Neural cell (in vitro differentiated cells): Measurements from ENCODE around the gene KRT10. TPM values are rescaled to one million over a fixed set of nuclear protein-coding genes. Genes with fewer than 3 reads are reported as not detected.

Source experiments
- H2AFZ ChIP-seq: fragments of 200-600, 300-800 bp; sonication (generic), shearing (Covaris generic); 2 replicates; pipeline ENCODE4 v1.6.0; 2014; ENCODE audit warnings: low read depth, mild to moderate bottlenecking, antibody characterized with exemption, low read length, moderate library complexity
- H3F3A ChIP-seq: fragments of 200-600 bp; shearing (Covaris generic); 2 replicates; pipeline ENCODE4 v1.6.1; 2016; ENCODE audit warnings: mild to moderate bottlenecking, moderate library complexity, mixed read lengths, antibody characterized with exemption, low read length; ENCODE audit not compliant: insufficient read depth, poor library complexity, severe bottlenecking
- H3K27ac ChIP-seq: fragments of 200-600, 300-800 bp; sonication (generic), shearing (Covaris generic); 2 replicates; pipeline ENCODE4 v1.5.1; 2014; ENCODE audit warnings: mild to moderate bottlenecking, low read length, moderate library complexity
- H3K27me3 ChIP-seq: fragments of 300-800, 200-600 bp; sonication (generic), shearing (Covaris generic); 2 replicates; pipeline ENCODE4 v1.6.0; 2014; ENCODE audit warnings: mild to moderate bottlenecking, low read depth, low read length, moderate library complexity; ENCODE audit not compliant: insufficient read depth
- H3K36me3 ChIP-seq: fragments of 300-800, 200-600 bp; sonication (generic), shearing (Covaris generic); 2 replicates; pipeline ENCODE4 v1.5.1; 2014; ENCODE audit warnings: mild to moderate bottlenecking, antibody characterized with exemption, low read length, moderate library complexity; ENCODE audit not compliant: insufficient read depth
- H3K4me2 ChIP-seq: fragments of 300-800, 200-600 bp; sonication (generic), shearing (Covaris generic); 2 replicates; pipeline ENCODE4 v1.6.0; 2014; ENCODE audit warnings: mild to moderate bottlenecking, low read length
- H3K4me3 ChIP-seq: fragments of 300-800, 200-600 bp; sonication (generic), shearing (Covaris generic); 2 replicates; pipeline ENCODE4 v1.5.1; 2014; ENCODE audit warnings: mild to moderate bottlenecking, low read length, moderate library complexity
- H3K79me2 ChIP-seq: fragments of 200-600 bp; shearing (Covaris generic); replicated peaks from 2 replicates; pipeline ENCODE4 v1.6.0; 2014; ENCODE audit warnings: mild to moderate bottlenecking, low read length, moderate library complexity; ENCODE audit not compliant: insufficient read depth
- H3K9ac ChIP-seq: fragments of 300-800, 200-600 bp; sonication (generic), shearing (Covaris generic); 2 replicates; pipeline ENCODE4 v1.6.1; 2016; ENCODE audit warnings: mild to moderate bottlenecking, low read length, mixed read lengths
- H3K9me2 ChIP-seq: fragments of 200-600 bp; shearing (Covaris generic); 2 replicates; pipeline ENCODE4 v1.6.1; 2016; ENCODE audit warnings: mild to moderate bottlenecking, low read length, mixed read lengths; ENCODE audit not compliant: insufficient read depth
- H3K9me3 ChIP-seq: fragments of 200-600, 300-800 bp; sonication (generic), shearing (Covaris generic); 2 replicates; pipeline ENCODE4 v1.6.1; 2016; ENCODE audit warnings: mild to moderate bottlenecking, mixed run types, low read length, moderate library complexity, mixed read lengths
- H4K20me1 ChIP-seq: fragments of 200-600 bp; shearing (Covaris generic); 2 replicates; pipeline ENCODE4 v1.6.1; 2016; ENCODE audit warnings: mild to moderate bottlenecking, mixed run types; ENCODE audit not compliant: insufficient read depth
- EP300 ChIP-seq: fragments of 450-650 bp; conservative IDR thresholded peaks from 2 replicates; pipeline ENCODE4 v1.6.1; 2014; ENCODE audit warnings: antibody characterized with exemption, mild to moderate bottlenecking, moderate library complexity; ENCODE audit not compliant: poor library complexity, severe bottlenecking
- EZH2 ChIP-seq: fragments of 200-600, 300-800 bp; shearing (Covaris generic), sonication (generic); IDR thresholded peaks from 2 replicates; pipeline ENCODE4 v1.6.1; 2014; ENCODE audit warnings: antibody characterized with exemption, low read length, borderline replicate concordance, mild to moderate bottlenecking; ENCODE audit not compliant: insufficient read depth, poor library complexity, severe bottlenecking
- MXI1 ChIP-seq: fragments of 450-650 bp; conservative IDR thresholded peaks from 2 replicates; pipeline ENCODE4 v1.6.1; 2014; ENCODE audit warnings: antibody characterized with exemption, mild to moderate bottlenecking; ENCODE audit not compliant: poor library complexity, severe bottlenecking
- POLR2AphosphoS5 ChIP-seq: IDR thresholded peaks from 2 replicates; pipeline ENCODE4 v1.6.1; 2012
- RAD21 ChIP-seq: fragments of 450-650 bp; conservative IDR thresholded peaks from 2 replicates; pipeline ENCODE4 v1.6.1; 2014; ENCODE audit warnings: antibody characterized with exemption, mild to moderate bottlenecking, moderate library complexity
- REST ChIP-seq: IDR thresholded peaks from 2 replicates; pipeline ENCODE4 v1.6.1; 2012; ENCODE audit warnings: borderline replicate concordance
- SMC3 ChIP-seq: fragments of 450-650 bp; conservative IDR thresholded peaks from 2 replicates; pipeline ENCODE4 v1.6.1; 2014; ENCODE audit warnings: antibody characterized with exemption, mild to moderate bottlenecking, moderate library complexity; ENCODE audit not compliant: poor library complexity
- TAF1 ChIP-seq: IDR thresholded peaks from 2 replicates; pipeline ENCODE4 v1.6.1; 2012; ENCODE audit warnings: low read depth
- polyA plus RNA-seq: library from polyadenylated mRNA; depleted of rRNA; stranded (reverse); fragments of >200 nt; gene quantifications from 2 replicates; pipeline ENCODE4 v1.2.3, GENCODE V29; 2014
- TF ChIP-seq, protein P1 (sequence below): fragments of 450-650 bp; IDR thresholded peaks from 2 replicates; pipeline ENCODE4 v1.5.1; 2014; ENCODE audit warnings: antibody characterized with exemption, mild to moderate bottlenecking, moderate library complexity; ENCODE audit not compliant: poor library complexity, severe bottlenecking

KRT10 gene
- polyA plus RNA-seq, 1 donor from 2014 or later: 54.2 TPM

- Histone ChIP-seq H3K27ac (no peak overlapping the region), H3F3A (no peaks in the 10 kb centered on the region), H3K4me2 (no peak overlapping the region), H3K9me2 (no peaks in the 10 kb centered on the region), H3K79me2 (no peaks in the 10 kb centered on the region), H3K36me3 (no peaks in the 10 kb centered on the region), H3K27me3 (no peaks in the 10 kb centered on the region), H2AFZ (no peak overlapping the region), H4K20me1 (no peaks in the 10 kb centered on the region), H3K9ac (no peak overlapping the region), H3K4me3 (no peak overlapping the region), H3K9me3 (no peaks in the 10 kb centered on the region)
- TF ChIP-seq TAF1: no peak
- TF ChIP-seq, protein P1, sequence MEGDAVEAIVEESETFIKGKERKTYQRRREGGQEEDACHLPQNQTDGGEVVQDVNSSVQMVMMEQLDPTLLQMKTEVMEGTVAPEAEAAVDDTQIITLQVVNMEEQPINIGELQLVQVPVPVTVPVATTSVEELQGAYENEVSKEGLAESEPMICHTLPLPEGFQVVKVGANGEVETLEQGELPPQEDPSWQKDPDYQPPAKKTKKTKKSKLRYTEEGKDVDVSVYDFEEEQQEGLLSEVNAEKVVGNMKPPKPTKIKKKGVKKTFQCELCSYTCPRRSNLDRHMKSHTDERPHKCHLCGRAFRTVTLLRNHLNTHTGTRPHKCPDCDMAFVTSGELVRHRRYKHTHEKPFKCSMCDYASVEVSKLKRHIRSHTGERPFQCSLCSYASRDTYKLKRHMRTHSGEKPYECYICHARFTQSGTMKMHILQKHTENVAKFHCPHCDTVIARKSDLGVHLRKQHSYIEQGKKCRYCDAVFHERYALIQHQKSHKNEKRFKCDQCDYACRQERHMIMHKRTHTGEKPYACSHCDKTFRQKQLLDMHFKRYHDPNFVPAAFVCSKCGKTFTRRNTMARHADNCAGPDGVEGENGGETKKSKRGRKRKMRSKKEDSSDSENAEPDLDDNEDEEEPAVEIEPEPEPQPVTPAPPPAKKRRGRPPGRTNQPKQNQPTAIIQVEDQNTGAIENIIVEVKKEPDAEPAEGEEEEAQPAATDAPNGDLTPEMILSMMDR: no peak
- TF ChIP-seq REST: no peak
- no peak for TF ChIP-seq SMC3
- TF ChIP-seq RAD21: no peak
- TF ChIP-seq EZH2: no peak
- no peak for TF ChIP-seq MXI1
- TF ChIP-seq POLR2AphosphoS5: no peak
- no peak for TF ChIP-seq EP300
Measured at GRCh38 chr17:40854175-40854814, 31.9 kb upstream of the KRT10 start.

DNA sequence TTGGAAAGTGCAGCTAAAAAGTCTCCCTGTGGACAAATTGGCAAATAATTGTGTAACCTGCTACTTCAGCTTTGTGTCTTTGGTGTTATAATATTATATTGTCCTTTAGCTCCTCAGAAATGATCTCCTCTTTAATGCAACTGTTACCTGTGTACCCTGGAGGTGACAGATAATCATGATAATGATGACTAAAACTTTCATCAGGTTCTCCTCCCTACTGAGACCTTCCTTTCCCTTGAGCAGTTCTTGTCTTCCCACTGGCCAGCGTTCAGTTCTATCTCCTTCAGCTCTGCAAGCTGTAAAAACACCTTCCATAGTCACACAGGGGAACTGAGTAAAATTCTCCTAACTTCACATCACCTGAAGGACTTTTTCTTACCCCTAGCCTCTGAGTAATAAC lies 29.9 kb upstream of the KRT10 start:
- H3K27ac ChIP-seq: no peak overlapping the region
- H3K9me2 ChIP-seq: no peaks in the 10 kb centered on the region
- no peak overlapping the region for H3K4me2 ChIP-seq
- H3K27me3 ChIP-seq: no peaks in the 10 kb centered on the region
- TF ChIP-seq TAF1: no peak
- TF ChIP-seq SMC3: no peak
- no peak for TF ChIP-seq POLR2AphosphoS5
- no peak for TF ChIP-seq MXI1
- no peak overlapping the region for H3K9ac ChIP-seq
- H3F3A ChIP-seq: no peaks in the 10 kb centered on the region
- no peaks in the 10 kb centered on the region for H3K79me2 ChIP-seq
- H4K20me1 ChIP-seq: no peaks in the 10 kb centered on the region
- H3K4me3 ChIP-seq: no peak overlapping the region
- no peak overlapping the region for H2AFZ ChIP-seq
- no peaks in the 10 kb centered on the region for H3K36me3 ChIP-seq
- no peaks in the 10 kb centered on the region for H3K9me3 ChIP-seq
